CD4-positive, alpha-beta memory T cell (primary cell): ENCODE results near the gene OR1S1. TPM values are rescaled to one million over a fixed set of nuclear protein-coding genes. Genes with fewer than 3 reads are reported as not detected.

Source experiments
- CTCF ChIA-PET: fragments of 350-600 bp; sonication (Branson Sonifier 250); formaldehyde crosslinking; loops from one replicate; lab custom pipeline; 2021; ENCODE audit warnings: inconsistent platforms; ENCODE audit not compliant: partially characterized antibody; lab: Charles Lee
- POLR2A ChIA-PET: fragments of 350-600 bp; sonication (Branson Sonifier 250); formaldehyde crosslinking; loops from one replicate; lab custom pipeline; 2021; ENCODE audit not compliant: partially characterized antibody; lab: Charles Lee
- DNase-seq, 5 donors: peaks; one replicate each; pipeline versions ENCODE4 v3.0.0 to v3.0.0-alpha.2; 2020 to 2022; ENCODE audit warnings: mixed read lengths in 1 of 5
- H3K27ac ChIP-seq: one replicate; pipeline ENCODE4 v1.7.0; 2013; ENCODE audit warnings: low read depth, low read length
- H3K27me3 ChIP-seq: 2 replicates; pipeline ENCODE4 v1.7.0; 2013; ENCODE audit warnings: mild to moderate bottlenecking, low read length, moderate library complexity; ENCODE audit not compliant: insufficient read depth
- H3K36me3 ChIP-seq: 2 replicates; pipeline ENCODE4 v1.7.0; 2013; ENCODE audit warnings: mild to moderate bottlenecking, low read length, moderate library complexity; ENCODE audit not compliant: insufficient read depth
- H3K4me1 ChIP-seq: 2 replicates; pipeline ENCODE4 v1.7.0; 2013; ENCODE audit warnings: mild to moderate bottlenecking, low read length, moderate library complexity; ENCODE audit not compliant: insufficient read depth
- H3K4me3 ChIP-seq, 2 donors: one replicate each; pipeline ENCODE4 v1.7.0; 2013; ENCODE audit warnings: low read length in 2 of 2, mild to moderate bottlenecking in 1 of 2
- H3K9me3 ChIP-seq, 2 donors: one replicate each; pipeline ENCODE4 v1.7.0; 2013; ENCODE audit warnings: low read length in 2 of 2, control low read depth in 1 of 2; ENCODE audit not compliant: control insufficient read depth in 1 of 2
- H3K27ac Mint-ChIP-seq, 7 donors: one replicate each; pipeline ENCODE4 v1.8.0; 2020 to 2021; ENCODE audit warnings: mixed read lengths in 7 of 7, mild to moderate bottlenecking in 6 of 7, inconsistent platforms in 3 of 7, moderate library complexity in 3 of 7
- H3K27me3 Mint-ChIP-seq, 2 donors: one replicate each; pipeline ENCODE4 v1.8.0; 2020 to 2021; ENCODE audit warnings: mixed read lengths in 2 of 2
- H3K36me3 Mint-ChIP-seq, 2 donors: one replicate each; pipeline ENCODE4 v1.8.0; 2020 to 2021; ENCODE audit warnings: mixed read lengths in 2 of 2, inconsistent platforms in 1 of 2, mild to moderate bottlenecking in 1 of 2
- H3K4me1 Mint-ChIP-seq, 4 donors: one replicate each; pipeline ENCODE4 v1.8.0; 2020 to 2021; ENCODE audit warnings: mixed read lengths in 4 of 4, mild to moderate bottlenecking in 1 of 4
- H3K4me3 Mint-ChIP-seq, 8 donors: one replicate each; pipeline ENCODE4 v1.8.0; 2020 to 2021; ENCODE audit warnings: mixed read lengths in 8 of 8, mild to moderate bottlenecking in 7 of 8, moderate library complexity in 6 of 8, inconsistent platforms in 3 of 8
- H3K9me3 Mint-ChIP-seq, 8 donors: one replicate each; pipeline ENCODE4 v1.8.0; 2020 to 2021; ENCODE audit warnings: mixed read lengths in 8 of 8, mild to moderate bottlenecking in 5 of 8, inconsistent platforms in 3 of 8, moderate library complexity in 1 of 8
- intact Hi-C: fragments of 100-400 bp; cut with micrococcal nuclease; formaldehyde crosslinking; loops from one replicate; pipeline ENCODE4 v1.15.1; 2023
- polyA plus RNA-seq, 2 donors: library from polyadenylated mRNA; unstranded; fragments of 300-500 nt; fragmentation: Illumina TruSeq; gene quantifications; one replicate each; pipeline ENCODE4 v1.2.3, GENCODE V29; 2021
- total RNA-seq, 2 experiments: library from RNA; stranded (reverse); gene quantifications; one replicate each; pipeline ENCODE4 v1.2.3, GENCODE V29; 2021

The OR1S1 gene
- total and polyA plus RNA-seq, 4 experiments from 2014 or later: not detected

- Histone ChIP-seq H3K9me3 (no peaks in the 10 kb centered on the region), H3K4me1 (no peaks in the 10 kb centered on the region), H3K27me3 (no peaks in the 10 kb centered on the region), H3K4me3 (no peak overlapping the region), H3K36me3 (no peaks in the 10 kb centered on the region), H3K27ac (no peak overlapping the region)
- H3K4me1 Mint-ChIP-seq: no peaks in the 10 kb centered on the region
- no peak overlapping the region for H3K27ac Mint-ChIP-seq
- no peak overlapping the region for H3K4me3 Mint-ChIP-seq
- H3K36me3 Mint-ChIP-seq: no peaks in the 10 kb centered on the region
- DNase-seq: no peak
- intact Hi-C loops: no loop called here
- no peaks in the 10 kb centered on the region for H3K9me3 Mint-ChIP-seq
- H3K27me3 Mint-ChIP-seq: no peaks in the 10 kb centered on the region
- ChIA-PET CTCF (no interaction called here), POLR2A (no interaction called here)
These were observed 25.6 kb upstream of the OR1S1 start for GRCh38 chr11:58186938-58187337.

DNA sequence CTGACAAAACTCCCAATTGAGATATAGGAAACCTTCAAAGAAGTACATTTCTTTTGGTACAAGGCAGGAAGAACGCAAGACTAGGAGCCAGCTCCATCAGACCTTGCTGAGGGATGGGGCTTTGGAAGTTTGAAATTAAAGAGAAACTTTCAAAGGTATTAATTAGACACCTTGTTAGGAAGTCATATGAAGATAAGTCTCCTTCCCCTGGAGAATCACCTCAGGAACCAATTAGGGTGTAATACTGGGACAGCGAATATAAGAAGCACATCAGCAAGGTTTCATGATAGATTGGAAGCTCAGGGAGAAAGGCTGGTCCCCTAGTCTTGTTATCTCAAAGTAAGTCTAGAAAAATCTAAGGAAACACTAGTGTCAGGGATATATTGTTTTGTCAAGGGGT is 23.8 kb upstream of the OR1S1 start, which contains the start of gene OR9Q2:
Gene OR9Q2 (plus strand): TSS at position 301 of the 400 bp plus-strand sequence. CDS start 1,421 bp downstream, outside the sequence.
- CTCF ChIA-PET: interaction anchor here (0.6 kb wide), 1 partner anchor 33 kb away, joined by 3 read pairs; no protein-coding TSS in a partner anchor
- intact Hi-C loops: no loop called here
- no peak within 1 kb of the TSS for H3K4me3 Mint-ChIP-seq

DNA sequence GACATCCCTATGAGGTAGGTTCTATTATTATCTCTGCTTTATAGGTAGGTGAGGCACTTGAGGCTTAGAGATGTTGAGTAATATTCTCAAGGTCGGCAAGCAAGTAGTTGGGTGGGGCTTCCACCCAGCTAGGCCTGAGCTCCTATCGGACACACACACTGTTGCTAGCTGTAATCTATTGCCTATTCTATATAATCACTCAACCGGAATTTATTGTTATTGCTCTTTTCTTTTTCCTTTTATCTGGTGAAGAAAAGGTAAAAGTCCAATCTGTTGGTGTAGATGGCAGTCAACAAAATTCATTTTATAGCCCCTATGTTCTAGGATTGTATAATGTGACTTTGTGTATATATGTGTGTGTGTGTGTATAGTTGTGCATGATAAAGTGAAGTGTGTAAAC is 20.3 kb upstream of the OR1S1 start:
- Histone ChIP-seq H3K27me3 (no peaks in the 10 kb centered on the region), H3K9me3 (no peaks in the 10 kb centered on the region), H3K36me3 (no peaks in the 10 kb centered on the region), H3K4me3 (no peak overlapping the region), H3K4me1 (no peaks in the 10 kb centered on the region), H3K27ac (no peak overlapping the region)
- H3K4me1 Mint-ChIP-seq: no peaks in the 10 kb centered on the region
- H3K36me3 Mint-ChIP-seq: no peaks in the 10 kb centered on the region
- intact Hi-C loops: no loop called here
- ChIA-PET POLR2A (no interaction called here), CTCF (no interaction called here)
- H3K27me3 Mint-ChIP-seq: no peaks in the 10 kb centered on the region
- no peak for DNase-seq
- peaks cover 0 to 10% (median 0%) of the 10 kb centered on the region in 8 donors for H3K9me3 Mint-ChIP-seq
- no peak overlapping the region for H3K27ac Mint-ChIP-seq
- H3K4me3 Mint-ChIP-seq: no peak overlapping the region

More for the DNA sequence above, 23.8 kb upstream of the OR1S1 start, which contains the start of gene OR9Q2:
- DNase-seq: no peak
- POLR2A ChIA-PET: no interaction called here
- Mint-ChIP-seq H3K27ac (no peak within 1 kb of the TSS), H3K36me3 (no peaks in the 10 kb centered on the region), H3K27me3 (no peaks in the 10 kb centered on the region), H3K9me3 (no peaks in the 10 kb centered on the region), H3K4me1 (no peaks in the 10 kb centered on the region)
- H3K9me3 ChIP-seq: no peaks in the 10 kb centered on the region
- H3K4me3 ChIP-seq: no peak within 1 kb of the TSS
- no peaks in the 10 kb centered on the region for H3K4me1 ChIP-seq
- no peak within 1 kb of the TSS for H3K27ac ChIP-seq
- H3K36me3 ChIP-seq: no peaks in the 10 kb centered on the region
- no peaks in the 10 kb centered on the region for H3K27me3 ChIP-seq

- H3K9me3 Mint-ChIP-seq: peaks cover 0 to 17% (median 4%) of the 10 kb centered on the region in 8 donors
- Histone ChIP-seq H3K4me3 (no peak overlapping the region), H3K4me1 (no peaks in the 10 kb centered on the region), H3K27me3 (no peaks in the 10 kb centered on the region), H3K36me3 (no peaks in the 10 kb centered on the region), H3K27ac (no peak overlapping the region), H3K9me3 (no peaks in the 10 kb centered on the region)
- no peak overlapping the region for H3K4me3 Mint-ChIP-seq
- H3K4me1 Mint-ChIP-seq: no peaks in the 10 kb centered on the region
- intact Hi-C loops: no loop called here
- no peak for DNase-seq
- H3K27me3 Mint-ChIP-seq: no peaks in the 10 kb centered on the region
- no peak overlapping the region for H3K27ac Mint-ChIP-seq
- ChIA-PET CTCF (no interaction called here), POLR2A (no interaction called here)
- no peaks in the 10 kb centered on the region for H3K36me3 Mint-ChIP-seq
These were observed 19.1 kb upstream of the OR1S1 start for GRCh38 chr11:58193391-58193790.

DNA sequence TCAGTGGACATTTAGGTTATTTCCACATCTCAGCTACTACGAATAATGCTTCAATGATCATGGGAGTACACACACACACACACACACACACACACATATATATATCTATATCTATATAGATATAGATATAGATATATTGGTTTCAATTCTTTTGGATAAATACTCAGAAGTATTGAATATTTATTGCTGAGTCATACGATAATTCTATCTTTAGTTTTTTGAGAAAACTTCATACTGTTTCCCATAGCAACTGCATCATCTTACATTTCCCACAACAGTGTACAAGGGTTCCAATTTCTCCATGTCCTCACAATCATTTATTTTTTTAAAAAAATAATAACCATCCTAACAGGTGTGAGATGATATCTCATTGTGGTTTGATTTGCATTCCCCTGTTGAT is 16.6 kb upstream of the OR1S1 start:
- Mint-ChIP-seq H3K4me1 (no peaks in the 10 kb centered on the region), H3K27me3 (no peaks in the 10 kb centered on the region), H3K4me3 (no peak overlapping the region), H3K36me3 (no peaks in the 10 kb centered on the region), H3K9me3 (peaks cover 3 to 24% (median 7%) of the 10 kb centered on the region in 8 donors), H3K27ac (no peak overlapping the region)
- Histone ChIP-seq H3K27me3 (no peaks in the 10 kb centered on the region), H3K4me1 (no peaks in the 10 kb centered on the region), H3K4me3 (no peak overlapping the region), H3K36me3 (no peaks in the 10 kb centered on the region), H3K27ac (no peak overlapping the region), H3K9me3 (no peaks in the 10 kb centered on the region)
- ChIA-PET CTCF (no interaction called here), POLR2A (no interaction called here)
- intact Hi-C loops: no loop called here
- DNase-seq: no peak

DNA sequence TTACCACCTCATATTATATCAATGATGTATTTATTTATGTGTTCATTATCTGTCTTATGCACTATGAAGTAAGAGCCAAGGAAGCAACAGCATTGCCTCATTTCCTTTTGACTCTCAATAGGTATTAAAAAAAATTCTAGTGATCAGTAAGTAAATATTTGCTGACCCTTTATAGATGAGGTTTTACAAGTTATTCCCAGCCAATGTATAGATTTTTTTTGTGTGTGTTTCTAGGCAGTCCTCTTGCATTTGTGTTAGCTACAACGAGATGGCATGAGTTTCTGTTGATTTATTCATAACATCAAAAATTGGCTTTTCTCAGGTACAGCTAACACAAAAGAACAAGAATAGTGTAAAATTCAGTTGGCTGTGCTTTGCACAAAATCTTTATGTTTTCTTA is 13.2 kb upstream of the OR1S1 start:
- H3K36me3 Mint-ChIP-seq: no peaks in the 10 kb centered on the region
- H3K4me3 Mint-ChIP-seq: no peak overlapping the region
- no peaks in the 10 kb centered on the region for H3K27me3 ChIP-seq
- no peaks in the 10 kb centered on the region for H3K9me3 ChIP-seq
- no peaks in the 10 kb centered on the region for H3K36me3 ChIP-seq
- H3K4me1 Mint-ChIP-seq: no peaks in the 10 kb centered on the region
- no peak overlapping the region for H3K27ac Mint-ChIP-seq
- DNase-seq: no peak
- H3K4me1 ChIP-seq: no peaks in the 10 kb centered on the region
- intact Hi-C loops: no loop called here
- peaks cover 4 to 11% of the 10 kb centered on the region in 2 donors for H3K27me3 Mint-ChIP-seq
- H3K4me3 ChIP-seq: no peak overlapping the region
- POLR2A ChIA-PET: no interaction called here
- no peak overlapping the region for H3K27ac ChIP-seq
- CTCF ChIA-PET: no interaction called here
- H3K9me3 Mint-ChIP-seq: peaks cover 3 to 22% (median 8%) of the 10 kb centered on the region in 8 donors

GRCh38 chr11:58204042-58204441 is 8.5 kb upstream of the OR1S1 start, which contains the start of gene OR1S2:
OR1S2 (minus strand) TSS chr11:58204142; CDS start chr11:58204142, 0 bp downstream.
- H3K27me3 Mint-ChIP-seq: peaks cover 11 to 12% of the 10 kb centered on the region in 2 donors

More at GRCh38 chr11:58204042-58204441, 8.5 kb upstream of the OR1S1 start, which contains the start of gene OR1S2:
- ChIA-PET POLR2A (no interaction called here), CTCF (interaction anchor here (0.6 kb wide), 1 partner anchor 23 kb away, joined by 3 read pairs; no protein-coding TSS in a partner anchor)
- Histone ChIP-seq H3K4me1 (no peaks in the 10 kb centered on the region), H3K27ac (no peak within 1 kb of the TSS), H3K9me3 (no peaks in the 10 kb centered on the region), H3K27me3 (no peaks in the 10 kb centered on the region), H3K36me3 (no peaks in the 10 kb centered on the region), H3K4me3 (no peak within 1 kb of the TSS)
- intact Hi-C loops: no loop called here
- no peak within 1 kb of the TSS for H3K4me3 Mint-ChIP-seq
- H3K27ac Mint-ChIP-seq: no peak within 1 kb of the TSS
- peaks cover 0 to 8% (median 3%) of the 10 kb centered on the region in 8 donors for H3K9me3 Mint-ChIP-seq
- H3K4me1 Mint-ChIP-seq: no peaks in the 10 kb centered on the region
- no peaks in the 10 kb centered on the region for H3K36me3 Mint-ChIP-seq
- DNase-seq: no peak
